H4 (cell line): ENCODE results near the gene ZBTB42. TPM values are rescaled to one million over a fixed set of nuclear protein-coding genes. Genes with fewer than 3 reads are reported as not detected.
"Not testable (repeated sequence)": the region's sequence is repeated elsewhere in the genome, so short reads cannot be mapped to it uniquely, and the experiment has no call there.

Source experiments
- DNase-seq: peaks from one replicate; pipeline ENCODE4 v3.0.0-alpha.2; 2015; ENCODE audit warnings: low spot score
- total RNA-seq: library from RNA; depleted of rRNA; stranded (reverse); fragments of >200 nt; shearing (Covaris generic); gene quantifications from 2 replicates; pipeline ENCODE4 v1.2.3, GENCODE V29; 2014; rRNA removed

ZBTB42 gene
- total RNA-seq, 1 experiment from 2014 or later, result 0.83 TPM

DNA sequence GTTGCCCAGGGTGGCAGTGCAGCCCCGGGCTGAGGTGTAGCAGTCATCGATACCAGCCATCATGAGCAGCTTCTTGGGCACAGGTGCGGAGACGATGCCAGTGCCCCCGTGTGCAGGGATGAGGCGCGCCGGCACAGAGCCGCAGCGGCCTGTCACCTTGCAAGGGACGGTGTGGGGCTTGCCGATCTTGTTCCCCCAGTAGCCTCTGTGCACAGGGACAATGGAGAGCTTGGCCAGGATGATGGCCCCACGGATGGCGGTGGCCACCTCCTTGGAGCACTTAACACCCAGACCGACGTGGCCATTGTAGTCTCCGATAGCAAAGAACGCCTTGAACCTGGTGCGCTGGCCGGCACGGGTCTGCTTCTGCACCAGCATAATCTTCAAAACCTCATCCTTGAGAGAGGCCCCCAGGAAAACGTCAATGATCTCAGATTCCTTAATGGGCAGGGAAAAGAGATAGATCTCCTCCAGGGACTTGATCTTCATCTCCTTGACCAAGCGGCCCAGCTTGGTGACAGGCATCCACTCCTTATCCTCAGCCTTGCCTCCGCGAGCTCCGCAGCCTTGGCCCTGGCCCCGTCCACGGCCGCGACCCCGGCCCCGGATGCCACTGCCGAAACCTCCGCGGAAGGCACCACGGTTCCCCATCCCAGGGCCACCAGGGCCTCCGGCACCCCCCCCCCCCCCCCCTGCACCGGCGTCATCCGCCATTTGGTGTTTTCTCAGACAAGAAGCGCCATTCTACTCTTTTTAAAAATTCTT, 35.5 kb downstream of the ZBTB42 start:
- not testable (repeated sequence) for DNase-seq

DNA sequence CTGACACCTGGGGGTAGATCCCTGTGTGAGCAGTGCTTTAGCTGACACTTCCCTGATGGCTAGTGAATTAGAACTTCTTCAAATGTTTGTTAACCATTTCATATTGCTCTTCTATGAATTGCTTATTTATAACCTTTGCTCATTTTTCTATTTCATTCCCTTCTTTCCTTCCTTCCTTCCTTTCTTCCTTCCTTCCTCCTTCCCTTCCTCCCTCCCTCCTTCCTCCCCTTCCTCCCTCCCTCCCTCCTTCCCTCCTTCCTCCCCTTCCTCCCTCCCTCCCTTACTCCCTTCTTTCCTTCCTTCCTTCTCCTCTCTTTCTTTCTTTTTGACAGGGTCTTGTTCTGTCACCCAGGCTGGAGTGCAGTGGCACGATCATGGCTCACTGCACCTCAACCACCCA, 40.8 kb downstream of the ZBTB42 start:
- DNase-seq, result no peak

DNA sequence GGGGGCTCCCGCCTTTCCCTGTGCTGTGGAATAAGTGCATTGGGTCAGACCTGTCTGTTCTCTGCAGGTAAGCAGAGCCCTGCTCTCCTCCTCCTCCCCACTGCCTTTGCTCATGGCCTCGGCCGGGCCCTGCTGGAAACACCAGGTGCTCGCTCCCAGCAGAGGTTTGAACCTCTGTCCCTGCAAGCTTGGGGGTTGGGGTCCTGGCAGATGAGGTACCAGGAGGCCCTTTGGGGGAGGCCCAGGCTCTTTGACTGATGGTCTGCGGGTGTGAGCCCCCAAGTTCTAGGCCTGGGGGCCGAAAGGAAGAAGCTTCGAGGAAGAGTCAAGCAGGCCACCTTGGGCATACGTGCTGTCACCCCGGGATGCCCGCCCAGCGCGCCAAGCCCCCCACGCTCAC, 42.1 kb downstream of the ZBTB42 start:
- no peak for DNase-seq

DNA sequence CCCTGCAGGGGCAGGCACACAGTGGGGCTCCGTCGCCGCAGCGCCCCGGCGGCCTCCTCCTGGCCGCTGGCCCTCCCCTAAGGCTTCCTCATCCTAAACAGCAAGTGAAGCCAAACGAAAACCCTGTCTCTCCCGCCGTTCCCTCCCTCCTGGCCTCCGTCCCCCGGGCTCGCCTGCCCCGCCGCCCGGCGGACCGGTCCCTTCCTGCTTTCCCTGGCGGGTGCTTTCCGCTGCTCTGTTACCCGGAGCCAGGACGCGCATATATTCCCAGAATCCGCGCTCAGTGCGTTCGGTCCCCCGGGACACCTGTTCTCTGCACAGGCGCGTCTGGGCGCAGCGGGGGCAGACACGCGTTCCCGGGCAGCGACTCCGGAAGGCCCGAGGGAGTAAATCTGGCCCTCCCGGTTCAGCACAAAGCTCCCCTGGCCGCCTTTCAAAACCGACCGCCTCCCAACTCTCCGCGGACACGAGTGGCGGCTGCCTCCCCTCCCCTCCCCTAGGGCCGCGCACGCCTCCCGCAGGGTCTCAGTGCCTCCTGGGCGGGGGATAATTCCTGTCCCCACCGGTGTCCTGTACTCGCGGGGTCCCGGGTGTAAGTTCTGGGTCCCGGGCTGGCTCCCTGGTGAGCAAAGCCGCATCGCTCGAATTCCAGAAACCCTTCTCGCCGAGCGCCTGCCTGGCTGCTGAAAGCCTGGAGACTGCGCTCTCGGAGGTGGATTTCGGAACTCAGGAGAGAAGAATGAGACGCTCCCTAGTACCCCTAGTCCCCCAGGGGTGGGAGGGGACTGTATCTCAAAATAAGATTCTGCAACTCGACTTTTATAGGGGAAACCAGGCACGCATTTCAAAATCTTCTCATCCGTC, 42.8 kb downstream of the ZBTB42 start:
- DNase-seq, result no peak

DNA sequence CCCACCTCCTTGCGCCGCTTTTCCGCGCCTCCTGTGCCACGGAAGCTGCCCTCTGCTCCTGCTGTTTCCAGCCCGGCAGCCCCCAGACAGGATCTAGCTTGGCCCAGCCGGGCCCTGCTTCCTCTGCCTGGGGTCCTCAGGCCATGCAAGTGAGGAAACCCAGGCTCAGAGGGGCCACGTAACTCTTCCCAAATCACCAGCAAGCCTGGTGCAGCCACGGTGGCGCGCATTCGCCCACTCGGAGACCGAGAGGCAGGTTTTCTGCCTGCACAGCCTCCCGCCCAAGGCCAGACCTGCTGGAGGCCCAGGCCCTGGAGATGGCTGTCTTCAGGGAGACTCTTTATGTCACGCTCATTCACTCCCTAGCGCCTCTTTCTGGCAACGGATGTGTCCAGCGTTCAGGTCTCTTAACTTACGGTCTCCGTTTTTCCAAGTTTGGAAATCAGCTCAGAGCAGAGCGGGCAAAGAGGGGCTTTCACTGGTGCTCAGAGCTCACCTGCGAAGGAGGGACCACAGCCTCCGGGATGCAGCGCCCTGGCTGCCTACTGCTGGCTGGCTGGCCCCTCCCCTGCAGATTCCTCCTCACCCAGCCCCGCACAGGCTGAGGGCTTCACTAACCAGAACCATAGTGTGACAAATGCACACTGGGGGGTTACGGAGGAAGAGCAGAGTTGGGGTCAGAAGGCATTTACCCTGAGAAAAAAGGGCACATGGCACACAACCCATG, 43.6 kb downstream of the ZBTB42 start:
- no peak for DNase-seq

DNA sequence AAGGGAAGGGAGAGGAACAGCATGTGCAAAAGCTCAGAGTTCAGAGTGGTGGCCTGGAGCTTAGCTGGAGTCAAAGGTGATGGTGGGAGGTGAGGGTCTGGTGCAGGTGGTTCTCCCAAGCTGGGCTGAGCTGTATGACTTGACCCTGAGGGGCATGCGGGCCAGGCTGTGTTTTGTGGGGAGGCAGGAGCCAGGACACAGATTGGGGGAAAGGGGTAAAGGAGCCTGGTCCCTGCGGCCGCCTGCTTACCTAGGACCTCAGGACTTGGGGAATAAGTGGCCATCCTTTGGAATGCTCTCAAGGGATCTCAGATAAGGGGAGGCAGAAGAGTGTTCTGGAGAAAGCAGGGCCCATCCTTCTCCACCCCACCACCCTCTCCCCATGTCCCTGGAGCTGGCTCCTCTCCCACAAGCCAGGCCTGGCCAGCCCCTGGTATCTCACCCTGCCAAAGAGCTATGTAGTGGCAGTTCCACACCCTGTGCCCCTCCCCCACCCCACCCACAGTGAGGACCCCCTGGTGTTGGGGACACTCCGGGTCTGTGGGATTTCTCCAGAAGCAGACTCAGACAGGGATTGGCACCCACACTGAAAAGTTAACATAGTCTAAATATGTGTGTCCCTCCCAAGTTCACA, 44.2 kb downstream of the ZBTB42 start:
- no peak for DNase-seq

DNA sequence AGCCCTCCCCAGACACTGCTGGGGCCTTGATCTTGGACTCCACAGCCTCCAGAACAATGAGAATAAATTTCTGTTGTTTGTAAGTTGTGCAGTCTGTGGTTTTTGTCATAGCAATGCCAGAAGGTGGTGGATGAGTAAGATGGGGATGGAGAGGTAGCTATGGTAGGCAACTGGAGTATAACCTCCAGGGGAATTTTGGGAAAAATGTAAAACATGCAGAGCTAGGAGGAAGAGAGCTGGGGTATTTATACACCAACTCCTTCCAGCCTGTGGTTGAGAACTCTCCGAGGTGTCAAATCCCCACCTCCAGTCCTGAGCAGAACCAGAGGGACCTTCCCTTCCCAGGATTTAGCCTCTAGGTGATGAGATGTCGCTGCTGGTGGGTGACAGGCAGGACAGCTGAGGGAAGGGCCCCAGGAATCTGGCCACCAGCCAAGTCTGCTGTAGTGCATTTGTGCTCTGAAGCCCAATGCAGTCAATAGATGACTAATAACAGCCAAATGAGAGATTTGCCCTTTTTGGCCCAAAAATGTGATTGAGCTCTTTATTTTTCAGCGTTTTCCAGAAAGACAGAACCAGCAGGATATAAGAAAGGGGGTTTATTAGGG, 45.0 kb downstream of the ZBTB42 start:
- no peak for DNase-seq

DNA sequence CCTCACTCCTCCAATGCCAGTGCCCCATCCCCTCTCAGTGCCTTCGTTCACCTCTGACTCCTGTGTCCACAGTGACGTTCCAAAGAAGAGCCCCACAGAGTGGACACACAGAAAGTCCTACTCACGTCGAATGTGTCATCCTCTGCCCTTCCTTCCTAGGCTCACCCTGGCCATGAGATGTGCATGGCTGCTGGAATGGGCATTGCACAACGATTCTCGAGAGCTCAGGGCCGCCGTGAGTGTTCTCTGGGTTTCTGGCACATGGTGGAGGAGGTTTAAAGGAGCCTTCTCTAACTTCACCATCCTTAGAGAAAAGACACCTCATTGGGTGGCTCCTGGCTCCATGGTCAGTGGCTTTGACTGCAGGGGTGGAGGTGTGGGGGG, 51.4 kb downstream of the ZBTB42 start:
- no peak for DNase-seq

Other genes starting within 250 kb of the ZBTB42 start
- not detected in 2 replicates for gene C14orf180, start 221.3 kb upstream of the ZBTB42 start, total RNA-seq
- not detected in 2 replicates for gene TMEM179, start 196.3 kb upstream of the ZBTB42 start, total RNA-seq
- gene INF2, start 111.5 kb upstream of the ZBTB42 start, total RNA-seq, result 13.0 and 16.3 TPM in 2 replicates
- 3.7 and 4.0 TPM in 2 replicates for gene ADSS1, start 76.9 kb upstream of the ZBTB42 start, total RNA-seq
- gene SIVA1, start 48.0 kb upstream of the ZBTB42 start, total RNA-seq, result 286 and 381 TPM in 2 replicates
- gene AKT1, start 5.4 kb upstream of the ZBTB42 start, total RNA-seq, result 86.5 and 127 TPM in 2 replicates
- 3.5 and 5.2 TPM in 2 replicates for gene CEP170B, start 64.2 kb downstream of the ZBTB42 start, total RNA-seq
- gene PLD4, start 123.8 kb downstream of the ZBTB42 start, total RNA-seq, result not detected in 2 replicates
- gene AHNAK2, start 177.3 kb downstream of the ZBTB42 start, total RNA-seq, result 4.4 and 5.2 TPM in 2 replicates
- gene CLBA1, start 184.7 kb downstream of the ZBTB42 start, total RNA-seq, result 2.4 and 4.4 TPM in 2 replicates
- 42.8 and 46.1 TPM in 2 replicates for gene CDCA4, start 220.0 kb downstream of the ZBTB42 start, total RNA-seq